Erythroblast (primary cell): ENCODE data around the gene UGT2A3.

Experiments used
- GATA1 ChIP-seq: IDR thresholded peaks from 2 replicates; pipeline ENCODE4 v1.6.1; 2011; ENCODE audit warnings: low read depth, mild to moderate bottlenecking, control low read depth, low read length, moderate library complexity
- POLR2A ChIP-seq: IDR thresholded peaks from 2 replicates; pipeline ENCODE4 v1.6.1; 2011; ENCODE audit warnings: mild to moderate bottlenecking, low read length

DNA sequence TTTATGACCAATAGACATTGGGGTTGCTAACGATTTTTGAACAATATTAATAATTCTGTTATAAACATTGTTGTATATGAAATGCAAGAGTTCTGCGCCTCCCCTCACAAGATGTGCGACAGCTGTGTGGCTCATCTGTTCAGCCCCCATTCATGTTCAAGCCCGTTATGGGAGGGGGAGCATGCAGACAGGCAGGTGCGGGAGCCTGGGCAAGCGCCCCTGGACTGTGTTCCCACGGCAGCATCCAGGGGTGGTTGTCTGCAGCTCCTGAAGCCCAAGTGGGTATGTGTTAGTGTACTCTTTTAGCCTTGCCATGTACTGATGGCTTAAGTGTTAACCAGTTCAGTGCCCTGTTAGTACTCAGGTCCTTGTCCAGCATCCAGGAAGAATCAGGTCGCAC lies 34.6 kb downstream of the UGT2A3 start:
- no peak for TF ChIP-seq POLR2A
- no peak for TF ChIP-seq GATA1
